ENCODE data around the gene IMPDH1. TPM values are rescaled to one million over a fixed set of nuclear protein-coding genes. Genes with fewer than 3 reads are reported as not detected.

The IMPDH1 gene
- total RNA-seq, 6 donors from 2014 or later, result 47.2 to 107 (median 81.5) TPM

GRCh38 chr7:128385988-128386925 lies 23.5 kb downstream of the IMPDH1 start:
- Histone ChIP-seq H3K27ac (no peak overlapping the region), H3K27me3 (peaks cover 0 to 2% (median 0%) of the 10 kb centered on the region in 4 donors), H3K4me1 (peaks cover 0 to 12% (median 6%) of the 10 kb centered on the region in 4 donors), H3K36me3 (no peaks in the 10 kb centered on the region), H3K9me3 (no peaks in the 10 kb centered on the region), H3K4me3 (no peak overlapping the region)
- ATAC-seq (ENCODE audit: low FRiP score in 2 of 2), result no peak
- WGBS, 2 donors, result 85 to 86% methylated on average over 4 of the region's 4 CpGs
- DNase-seq, result no peak
- TF ChIP-seq EP300 (IDR thresholded peaks at IDR 0.05) (no peak), POLR2AphosphoS5 (IDR thresholded peaks at IDR 0.05) (no peak), CTCF (IDR thresholded peaks at IDR 0.05) (no peak), POLR2A (IDR thresholded peaks at IDR 0.05) (no peak)

GRCh38 chr7:128384726-128385125 lies 25.1 kb downstream of the IMPDH1 start:
- no peak overlapping the region for H3K4me3 ChIP-seq
- peaks cover 0 to 16% (median 6%) of the 10 kb centered on the region in 4 donors for H3K4me1 ChIP-seq
- H3K36me3 ChIP-seq, result no peaks in the 10 kb centered on the region
- peaks cover 0 to 2% (median 0%) of the 10 kb centered on the region in 4 donors for H3K27me3 ChIP-seq
- ATAC-seq (ENCODE audit: low FRiP score in 2 of 2) (no peak), DNase-seq (no peak)
- 52 to 69% methylated on average over 7 of the region's 7 CpGs for WGBS, 2 donors
- H3K9me3 ChIP-seq, result no peaks in the 10 kb centered on the region
- no peak overlapping the region for H3K27ac ChIP-seq
- TF ChIP-seq EP300 (IDR thresholded peaks at IDR 0.05) (no peak), POLR2AphosphoS5 (IDR thresholded peaks at IDR 0.05) (no peak), CTCF (IDR thresholded peaks at IDR 0.05) (no peak), POLR2A (IDR thresholded peaks at IDR 0.05) (no peak)

GRCh38 chr7:128383776-128384175 lies 26.0 kb downstream of the IMPDH1 start:
- Histone ChIP-seq H3K27ac (no peak overlapping the region), H3K36me3 (no peaks in the 10 kb centered on the region), H3K4me1 (peaks cover 0 to 16% (median 6%) of the 10 kb centered on the region in 4 donors), H3K4me3 (no peak overlapping the region), H3K27me3 (peaks cover 0 to 2% (median 0%) of the 10 kb centered on the region in 4 donors), H3K9me3 (no peaks in the 10 kb centered on the region)
- WGBS, 2 donors, result 49 to 72% methylated on average over 3 of the region's 3 CpGs
- TF ChIP-seq CTCF (IDR thresholded peaks at IDR 0.05) (no peak), EP300 (IDR thresholded peaks at IDR 0.05) (no peak), POLR2AphosphoS5 (IDR thresholded peaks at IDR 0.05) (no peak), POLR2A (IDR thresholded peaks at IDR 0.05) (no peak)
- ATAC-seq (ENCODE audit: low FRiP score in 2 of 2) (no peak), DNase-seq (peak in 1 of 2 donors; percentile 34)

- peak; percentile 41 to 91 for ATAC-seq (ENCODE audit: low FRiP score in 2 of 2)
- DNase-seq, result peak in 1 of 2 donors; percentile 41
- no peak overlapping the region for H3K4me3 ChIP-seq
- H3K27me3 ChIP-seq, result no peaks in the 10 kb centered on the region
- WGBS, 2 donors, result 64 to 69% methylated on average over 15 to 19 of the region's 19 CpGs
- TF ChIP-seq POLR2A (IDR thresholded peaks at IDR 0.05) (no peak), CTCF (IDR thresholded peaks at IDR 0.05) (peak in 1 of 6 experiments; percentile 28), POLR2AphosphoS5 (IDR thresholded peaks at IDR 0.05) (no peak)
- H3K4me1 ChIP-seq, result peaks cover 0 to 9% (median 0%) of the 10 kb centered on the region in 4 donors
- H3K36me3 ChIP-seq, result no peaks in the 10 kb centered on the region
- no peak overlapping the region for H3K27ac ChIP-seq
- H3K9me3 ChIP-seq, result no peaks in the 10 kb centered on the region
Observed at GRCh38 chr7:128381161-128381821, 28.5 kb downstream of the IMPDH1 start.

Measured in upper lobe of left lung (tissue), 6 donors.